OCI-M1 (cell line): ENCODE results near the gene CCDC182.

Experiments
- DNase-seq: peaks from one replicate; lab custom pipeline; 2025; lab: John Stamatoyannopoulos, UW

Gene CCDC182

GRCh38 chr17:57756951-57757350, 11.9 kb upstream of the CCDC182 start:
- DNase-seq = no peak

GRCh38 chr17:57755480-57756070, 10.5 kb upstream of the CCDC182 start:
- no peak for DNase-seq

GRCh38 chr17:57752031-57752905, 7.2 kb upstream of the CCDC182 start:
- DNase-seq = no peak

GRCh38 chr17:57751348-57751971, 6.4 kb upstream of the CCDC182 start:
- no peak for DNase-seq

- no peak for DNase-seq
These were observed 5.8 kb upstream of the CCDC182 start for GRCh38 chr17:57750895-57751294.

GRCh38 chr17:57750109-57750871, 5.2 kb upstream of the CCDC182 start:
- DNase-seq = no peak

- no peak for DNase-seq
These were observed 4.6 kb upstream of the CCDC182 start for GRCh38 chr17:57749701-57750100.

GRCh38 chr17:57747221-57748017, 2.3 kb upstream of the CCDC182 start:
- DNase-seq = peak; percentile 77

GRCh38 chr17:57746221-57746620, 1.1 kb upstream of the CCDC182 start:
- DNase-seq = no peak

GRCh38 chr17:57744195-57745170, 616 bp downstream of the CCDC182 start:
- DNase-seq = no peak

GRCh38 chr17:57740235-57740528, 4.9 kb downstream of the CCDC182 start:
- no peak for DNase-seq

GRCh38 chr17:57739402-57740234, 5.5 kb downstream of the CCDC182 start:
- DNase-seq = peak; percentile 61

GRCh38 chr17:57737450-57737849, 7.6 kb downstream of the CCDC182 start:
- no peak for DNase-seq

- DNase-seq = peak; percentile 38
These were observed 9.4 kb downstream of the CCDC182 start for GRCh38 chr17:57735707-57736106.

- no peak for DNase-seq
These were observed 9.9 kb downstream of the CCDC182 start for GRCh38 chr17:57735230-57735629.

GRCh38 chr17:57733085-57733484, 12.0 kb downstream of the CCDC182 start:
- DNase-seq = no peak

- no peak for DNase-seq
These were observed 13.0 kb downstream of the CCDC182 start for GRCh38 chr17:57732062-57732461.

GRCh38 chr17:57730026-57730701, 14.9 kb downstream of the CCDC182 start:
- DNase-seq = no peak

GRCh38 chr17:57727630-57728175, 17.4 kb downstream of the CCDC182 start:
- DNase-seq = no peak
